Measurements from ENCODE around the gene PPP1R27. TPM values are rescaled to one million over a fixed set of nuclear protein-coding genes. Genes with fewer than 3 reads are reported as not detected.

Gene PPP1R27
- total and polyA plus RNA-seq, 9 of the 15 experiments (the other 6 are each of a cell fraction or from before 2014, with no cell fraction given), result 0.29 to 6.9 (median 1.5) TPM; not detected in 2

DNA sequence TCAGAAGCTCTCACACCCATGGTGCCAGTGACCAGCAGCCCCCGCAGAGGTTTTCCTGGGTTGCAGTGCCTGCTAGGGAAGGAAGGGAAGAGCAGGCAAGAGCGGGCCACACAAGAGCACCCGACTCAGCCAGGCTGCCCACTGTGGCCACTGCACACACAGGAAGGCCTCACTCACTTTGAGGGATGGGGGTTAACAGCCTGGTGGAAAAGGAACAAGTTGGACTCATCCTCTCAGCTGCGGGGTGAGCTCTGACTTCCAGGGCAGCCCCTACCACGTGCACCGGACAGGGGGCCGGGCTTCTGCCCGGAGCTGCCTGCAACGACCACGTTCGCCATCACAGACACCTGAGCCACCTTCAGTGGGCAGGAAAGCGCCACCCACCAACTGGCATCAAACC lies 17.4 kb upstream of the PPP1R27 start:
- peaks cover 90% of the 10 kb centered on the region; the same call in 2 of the 3 replicates for H3K36me3 ChIP-seq (ENCODE audit: control insufficient read depth, insufficient read depth, low read length)
- no peak for FAIRE-seq
- POLR2A ChIA-PET, result interaction anchor here (0.7 to 8.3 kb wide), 7 partner anchors 9 to 743 kb away, joined by 3 to 85 read pairs (median 5); partner anchors contain the start of genes MCRIP1, MRPL12 and P4HB

More for the DNA sequence above, 17.4 kb upstream of the PPP1R27 start:
- H3K4me1 ChIP-seq (replicated peaks in 1 of 2; ENCODE audit: control insufficient read depth in 2 of 2, insufficient read depth in 2 of 2, low read length in 2 of 2), result peaks cover 0 to 14% of the 10 kb centered on the region in 2 experiments; a peak in 1 of 5 replicates
- no peaks in the 10 kb centered on the region; the same call in 1 of the 2 replicates for H4K20me1 ChIP-seq (replicated peaks; ENCODE audit: control insufficient read depth, insufficient read depth, low read length)
- no peak overlapping the region for H2AFZ ChIP-seq (ENCODE audit: low read depth, low read length)
- peaks cover 47% of the 10 kb centered on the region for H3K79me2 ChIP-seq (ENCODE audit: control insufficient read depth, insufficient read depth, low read length)
- ATAC-seq (no peak), DNase-seq (ENCODE audit: extremely low read depth in 1 of 4, low spot score in 3 of 4) (no peak)
- H3K9me1 ChIP-seq (ENCODE audit: control insufficient read depth, insufficient read depth, low read length), result no peaks in the 10 kb centered on the region
- peak overlapping the region in 1 of 2 experiments; percentile 64; a peak in 1 of 4 replicates for H3K9ac ChIP-seq (ENCODE audit: insufficient read depth in 1 of 2, low read depth in 2 of 2, low read length in 2 of 2)
- WGBS (ENCODE audit: insufficient coverage, low coverage, missing lambda C conversion rate), result 98% methylated on average over 11 of the region's 12 CpGs
- no peaks in the 10 kb centered on the region for H3K9me3 ChIP-seq (replicated peaks; ENCODE audit: control insufficient read depth, insufficient read depth, low read depth, low read length)
- H3K4me3 ChIP-seq, result no peak overlapping the region
- in situ Hi-C loops (cut with MboI) (no loop called here), intact Hi-C loops (cut with micrococcal nuclease) (no loop called here)
- no peak overlapping the region for H3K27ac ChIP-seq (ENCODE audit: extremely low read depth, low read depth, low read length)
- no TSS peak for BruUV-seq (replicated peaks)
- no peak overlapping the region for H3K4me2 ChIP-seq (ENCODE audit: insufficient read depth, low read length)
- CTCF ChIA-PET (ENCODE audit: low intra/inter-chr PET ratio), result no interaction called here
- TF ChIP-seq SOX6 (IDR thresholded peaks at IDR 0.05), result no peak
- TF ChIP-seq POLR2G (IDR thresholded peaks at IDR 0.05; ENCODE audit: low read depth, low read length), result peak; percentile 62; the same call in 1 of the 2 replicates
- TF ChIP-seq RBM22 (IDR thresholded peaks at IDR 0.05; ENCODE audit: low read depth, low read length, poor library complexity, severe bottlenecking), result peak; percentile 35
- TF ChIP-seq, protein P1, sequence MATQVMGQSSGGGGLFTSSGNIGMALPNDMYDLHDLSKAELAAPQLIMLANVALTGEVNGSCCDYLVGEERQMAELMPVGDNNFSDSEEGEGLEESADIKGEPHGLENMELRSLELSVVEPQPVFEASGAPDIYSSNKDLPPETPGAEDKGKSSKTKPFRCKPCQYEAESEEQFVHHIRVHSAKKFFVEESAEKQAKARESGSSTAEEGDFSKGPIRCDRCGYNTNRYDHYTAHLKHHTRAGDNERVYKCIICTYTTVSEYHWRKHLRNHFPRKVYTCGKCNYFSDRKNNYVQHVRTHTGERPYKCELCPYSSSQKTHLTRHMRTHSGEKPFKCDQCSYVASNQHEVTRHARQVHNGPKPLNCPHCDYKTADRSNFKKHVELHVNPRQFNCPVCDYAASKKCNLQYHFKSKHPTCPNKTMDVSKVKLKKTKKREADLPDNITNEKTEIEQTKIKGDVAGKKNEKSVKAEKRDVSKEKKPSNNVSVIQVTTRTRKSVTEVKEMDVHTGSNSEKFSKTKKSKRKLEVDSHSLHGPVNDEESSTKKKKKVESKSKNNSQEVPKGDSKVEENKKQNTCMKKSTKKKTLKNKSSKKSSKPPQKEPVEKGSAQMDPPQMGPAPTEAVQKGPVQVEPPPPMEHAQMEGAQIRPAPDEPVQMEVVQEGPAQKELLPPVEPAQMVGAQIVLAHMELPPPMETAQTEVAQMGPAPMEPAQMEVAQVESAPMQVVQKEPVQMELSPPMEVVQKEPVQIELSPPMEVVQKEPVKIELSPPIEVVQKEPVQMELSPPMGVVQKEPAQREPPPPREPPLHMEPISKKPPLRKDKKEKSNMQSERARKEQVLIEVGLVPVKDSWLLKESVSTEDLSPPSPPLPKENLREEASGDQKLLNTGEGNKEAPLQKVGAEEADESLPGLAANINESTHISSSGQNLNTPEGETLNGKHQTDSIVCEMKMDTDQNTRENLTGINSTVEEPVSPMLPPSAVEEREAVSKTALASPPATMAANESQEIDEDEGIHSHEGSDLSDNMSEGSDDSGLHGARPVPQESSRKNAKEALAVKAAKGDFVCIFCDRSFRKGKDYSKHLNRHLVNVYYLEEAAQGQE (IDR thresholded peaks at IDR 0.05; ENCODE audit: borderline replicate concordance), result no peak
- TF ChIP-seq, protein P1 (CRISPR knock-in tag; IDR thresholded peaks at IDR 0.05; ENCODE audit: low read depth), result no peak
- TF ChIP-seq BRD9 (IDR thresholded peaks at IDR 0.05; ENCODE audit: low read depth, partially characterized antibody), result no peak
- TF ChIP-seq ZSCAN29 (IDR thresholded peaks at IDR 0.05), result no peak
- TF ChIP-seq, protein P2, sequence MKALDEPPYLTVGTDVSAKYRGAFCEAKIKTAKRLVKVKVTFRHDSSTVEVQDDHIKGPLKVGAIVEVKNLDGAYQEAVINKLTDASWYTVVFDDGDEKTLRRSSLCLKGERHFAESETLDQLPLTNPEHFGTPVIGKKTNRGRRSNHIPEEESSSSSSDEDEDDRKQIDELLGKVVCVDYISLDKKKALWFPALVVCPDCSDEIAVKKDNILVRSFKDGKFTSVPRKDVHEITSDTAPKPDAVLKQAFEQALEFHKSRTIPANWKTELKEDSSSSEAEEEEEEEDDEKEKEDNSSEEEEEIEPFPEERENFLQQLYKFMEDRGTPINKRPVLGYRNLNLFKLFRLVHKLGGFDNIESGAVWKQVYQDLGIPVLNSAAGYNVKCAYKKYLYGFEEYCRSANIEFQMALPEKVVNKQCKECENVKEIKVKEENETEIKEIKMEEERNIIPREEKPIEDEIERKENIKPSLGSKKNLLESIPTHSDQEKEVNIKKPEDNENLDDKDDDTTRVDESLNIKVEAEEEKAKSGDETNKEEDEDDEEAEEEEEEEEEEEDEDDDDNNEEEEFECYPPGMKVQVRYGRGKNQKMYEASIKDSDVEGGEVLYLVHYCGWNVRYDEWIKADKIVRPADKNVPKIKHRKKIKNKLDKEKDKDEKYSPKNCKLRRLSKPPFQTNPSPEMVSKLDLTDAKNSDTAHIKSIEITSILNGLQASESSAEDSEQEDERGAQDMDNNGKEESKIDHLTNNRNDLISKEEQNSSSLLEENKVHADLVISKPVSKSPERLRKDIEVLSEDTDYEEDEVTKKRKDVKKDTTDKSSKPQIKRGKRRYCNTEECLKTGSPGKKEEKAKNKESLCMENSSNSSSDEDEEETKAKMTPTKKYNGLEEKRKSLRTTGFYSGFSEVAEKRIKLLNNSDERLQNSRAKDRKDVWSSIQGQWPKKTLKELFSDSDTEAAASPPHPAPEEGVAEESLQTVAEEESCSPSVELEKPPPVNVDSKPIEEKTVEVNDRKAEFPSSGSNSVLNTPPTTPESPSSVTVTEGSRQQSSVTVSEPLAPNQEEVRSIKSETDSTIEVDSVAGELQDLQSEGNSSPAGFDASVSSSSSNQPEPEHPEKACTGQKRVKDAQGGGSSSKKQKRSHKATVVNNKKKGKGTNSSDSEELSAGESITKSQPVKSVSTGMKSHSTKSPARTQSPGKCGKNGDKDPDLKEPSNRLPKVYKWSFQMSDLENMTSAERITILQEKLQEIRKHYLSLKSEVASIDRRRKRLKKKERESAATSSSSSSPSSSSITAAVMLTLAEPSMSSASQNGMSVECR (CRISPR knock-in tag; IDR thresholded peaks at IDR 0.05), result no peak
- TF ChIP-seq RBFOX2 (IDR thresholded peaks at IDR 0.05; ENCODE audit: low read depth, low read length), result peak; percentile 63; the same call in 1 of the 2 replicates
- H3K27me3 ChIP-seq (ENCODE audit: control insufficient read depth in 2 of 2, insufficient read depth in 2 of 2, low read length in 2 of 2), result no peaks in the 10 kb centered on the region
